Measurements from ENCODE around the gene KCNG2.

The KCNG2 gene

DNA sequence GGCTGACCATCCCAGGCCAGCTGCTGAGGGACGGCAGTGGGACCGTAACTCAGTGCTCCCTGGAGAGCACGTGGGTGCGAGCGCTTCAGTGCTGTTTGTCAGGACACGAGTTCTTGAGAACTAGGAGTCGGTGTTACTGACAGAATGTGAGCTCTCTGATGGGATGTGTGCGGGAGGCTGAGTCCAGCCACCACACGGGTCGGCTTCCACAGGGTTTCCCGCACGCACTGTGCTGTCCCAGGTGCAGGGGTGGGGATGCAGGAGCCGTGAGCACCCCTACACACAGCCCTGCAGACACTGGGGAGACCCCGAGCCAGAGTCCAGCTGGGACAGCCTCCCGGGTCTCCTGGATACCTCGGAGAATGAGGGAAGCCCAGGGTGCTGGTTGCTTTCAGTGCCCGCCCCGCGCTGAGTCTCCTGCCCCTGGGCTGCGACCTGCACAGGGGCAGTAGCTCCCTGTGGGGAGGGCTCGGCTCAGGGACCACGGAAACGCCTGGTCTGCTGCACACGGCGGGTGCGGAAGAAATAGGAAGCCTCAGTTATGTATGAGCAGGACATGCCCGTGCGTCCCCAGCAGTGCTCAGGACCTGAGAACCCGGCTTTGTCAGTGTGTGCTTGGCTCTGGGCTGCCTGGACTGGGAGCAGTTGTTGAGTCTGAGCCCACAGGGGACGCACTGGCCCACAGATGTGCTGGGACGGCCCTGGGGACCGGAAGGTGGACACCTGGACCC lies 71.2 kb downstream of the KCNG2 start:
- H3K27ac ChIP-seq, result no peak overlapping the region
- TF ChIP-seq, protein P1, sequence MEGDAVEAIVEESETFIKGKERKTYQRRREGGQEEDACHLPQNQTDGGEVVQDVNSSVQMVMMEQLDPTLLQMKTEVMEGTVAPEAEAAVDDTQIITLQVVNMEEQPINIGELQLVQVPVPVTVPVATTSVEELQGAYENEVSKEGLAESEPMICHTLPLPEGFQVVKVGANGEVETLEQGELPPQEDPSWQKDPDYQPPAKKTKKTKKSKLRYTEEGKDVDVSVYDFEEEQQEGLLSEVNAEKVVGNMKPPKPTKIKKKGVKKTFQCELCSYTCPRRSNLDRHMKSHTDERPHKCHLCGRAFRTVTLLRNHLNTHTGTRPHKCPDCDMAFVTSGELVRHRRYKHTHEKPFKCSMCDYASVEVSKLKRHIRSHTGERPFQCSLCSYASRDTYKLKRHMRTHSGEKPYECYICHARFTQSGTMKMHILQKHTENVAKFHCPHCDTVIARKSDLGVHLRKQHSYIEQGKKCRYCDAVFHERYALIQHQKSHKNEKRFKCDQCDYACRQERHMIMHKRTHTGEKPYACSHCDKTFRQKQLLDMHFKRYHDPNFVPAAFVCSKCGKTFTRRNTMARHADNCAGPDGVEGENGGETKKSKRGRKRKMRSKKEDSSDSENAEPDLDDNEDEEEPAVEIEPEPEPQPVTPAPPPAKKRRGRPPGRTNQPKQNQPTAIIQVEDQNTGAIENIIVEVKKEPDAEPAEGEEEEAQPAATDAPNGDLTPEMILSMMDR (conservative IDR thresholded peaks at IDR 0.05), result no peak
- no peak for TF ChIP-seq ZFX (IDR thresholded peaks at IDR 0.05)

DNA sequence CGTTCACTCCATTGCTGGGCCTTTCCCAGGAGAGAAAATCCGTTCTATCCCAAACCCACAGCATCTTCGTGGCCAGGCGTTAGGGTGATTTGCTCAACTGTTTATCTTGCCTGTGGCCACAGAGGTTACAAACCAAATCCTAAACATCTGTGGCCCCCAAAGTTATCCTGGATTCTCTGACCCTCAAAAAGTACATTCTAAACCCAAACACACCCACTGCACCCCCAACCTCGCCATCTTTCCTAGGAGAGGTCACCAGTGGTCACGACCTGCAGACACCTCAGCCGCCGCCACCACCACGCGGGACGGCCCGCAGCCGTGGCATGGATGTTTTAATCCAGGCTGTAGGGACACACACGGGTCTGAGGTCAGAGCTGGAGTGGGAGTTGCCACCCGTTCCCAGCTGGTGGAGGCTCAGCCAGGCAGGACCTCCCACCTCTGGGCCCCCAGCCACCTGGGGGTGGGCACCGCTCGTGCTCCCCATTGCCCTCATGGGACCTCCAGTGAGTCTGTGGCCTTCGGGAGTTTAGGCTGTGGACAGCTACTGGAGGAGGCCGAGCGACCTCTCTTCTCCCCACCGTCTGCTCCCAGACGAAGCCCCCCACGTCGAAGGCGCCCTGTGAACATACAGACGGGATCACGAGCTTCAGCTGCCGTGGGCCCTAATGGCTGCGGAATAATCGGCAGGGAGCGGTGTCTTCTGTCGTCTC lies 72.0 kb downstream of the KCNG2 start:
- H3K27ac ChIP-seq, result no peak overlapping the region

DNA sequence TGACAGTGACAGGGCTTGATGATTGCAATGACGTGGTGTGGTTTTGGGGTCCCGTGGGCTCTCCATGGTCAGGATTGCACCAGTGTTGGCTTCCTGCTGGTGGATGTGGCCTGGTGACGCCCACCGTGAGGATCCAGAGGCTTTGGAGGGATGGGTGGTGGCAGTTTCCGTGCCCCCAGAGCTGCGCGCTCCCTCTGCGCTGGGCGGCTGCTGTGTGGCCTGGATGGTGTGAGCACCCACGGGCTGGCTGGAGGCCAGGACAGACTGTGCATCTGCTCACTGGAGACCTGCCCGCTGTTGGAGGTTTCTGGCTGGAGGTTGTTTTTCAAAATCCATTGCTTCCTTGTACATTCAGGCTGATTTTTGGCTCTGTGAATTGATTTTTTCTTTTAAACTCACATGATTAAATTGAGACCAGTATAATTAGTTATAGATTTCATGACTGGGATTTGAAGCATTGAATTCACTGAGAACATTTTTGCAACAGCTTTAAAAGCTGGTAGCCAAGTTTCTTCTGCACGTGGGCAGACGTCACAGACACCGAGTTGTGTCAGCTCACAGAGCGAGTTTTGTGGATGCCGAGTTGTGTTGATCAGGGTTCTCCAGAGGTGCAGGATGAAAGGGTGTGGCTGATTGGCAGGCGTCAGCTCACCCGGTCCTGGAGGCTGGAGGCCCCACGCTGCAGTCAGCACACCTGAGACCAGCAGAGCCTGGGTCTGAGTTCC lies 72.7 kb downstream of the KCNG2 start:
- no peak for TF ChIP-seq ZFX (IDR thresholded peaks at IDR 0.05)
- TF ChIP-seq, protein P1 (conservative IDR thresholded peaks at IDR 0.05), result no peak

More for the DNA sequence above, 72.0 kb downstream of the KCNG2 start:
- TF ChIP-seq, protein P1 (conservative IDR thresholded peaks at IDR 0.05), result no peak
- TF ChIP-seq ZFX (IDR thresholded peaks at IDR 0.05), result no peak

DNA sequence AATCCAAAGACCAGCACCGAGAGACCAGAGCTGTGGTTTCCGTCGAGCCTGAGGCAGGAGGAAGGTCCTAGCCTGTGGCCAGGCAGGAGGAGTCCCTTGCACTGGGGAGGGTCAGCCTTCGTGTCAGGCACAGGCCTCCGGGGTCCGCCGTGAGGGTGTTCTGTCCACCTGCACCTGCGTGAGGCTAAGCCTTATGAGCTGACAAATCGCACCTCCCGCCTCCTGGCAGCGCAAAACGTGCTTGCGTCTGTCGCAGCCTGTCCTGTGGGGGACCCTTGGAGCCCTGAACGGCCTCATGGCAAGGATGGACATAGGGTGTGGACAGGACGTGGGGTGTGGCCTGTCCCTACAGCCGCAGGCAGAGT lies 73.3 kb downstream of the KCNG2 start:
- TF ChIP-seq ZFX (IDR thresholded peaks at IDR 0.05), result no peak
- TF ChIP-seq, protein P1 (conservative IDR thresholded peaks at IDR 0.05), result no peak
- H3K27ac ChIP-seq, result no peak overlapping the region

More for the DNA sequence above, 72.7 kb downstream of the KCNG2 start:
- no peak overlapping the region for H3K27ac ChIP-seq

DNA sequence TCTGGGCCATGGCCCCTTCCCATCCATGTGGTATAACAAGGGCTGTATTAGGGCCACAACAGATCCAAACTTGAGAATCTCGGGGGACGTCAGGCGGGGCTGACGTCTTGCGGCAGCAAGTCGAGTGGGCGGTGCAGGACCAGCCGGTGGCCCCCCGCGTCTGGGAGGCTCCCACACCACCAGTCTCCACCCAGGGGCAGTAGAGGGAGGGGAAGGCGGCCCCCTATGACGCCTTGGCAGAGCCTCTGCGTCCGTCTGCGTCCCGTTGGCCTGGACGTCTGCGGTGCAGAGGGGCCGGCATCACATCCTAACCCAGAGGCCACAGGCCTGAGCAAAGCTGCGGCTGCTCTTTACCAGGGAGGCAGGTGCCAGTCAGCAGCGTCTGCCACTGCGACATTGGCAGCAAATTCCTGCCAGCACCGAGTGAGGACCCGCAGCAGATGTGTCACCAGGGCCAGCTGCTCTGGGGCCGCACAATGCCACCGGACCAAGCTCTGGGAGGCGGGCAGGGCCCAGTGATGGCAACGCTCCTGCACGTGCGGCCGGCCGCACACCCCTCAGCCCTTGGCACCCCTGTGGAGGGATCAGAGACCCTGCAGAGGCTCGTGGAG lies 73.8 kb downstream of the KCNG2 start:
- TF ChIP-seq ZFX (IDR thresholded peaks at IDR 0.05), result no peak
- TF ChIP-seq, protein P1 (conservative IDR thresholded peaks at IDR 0.05), result no peak
- no peak overlapping the region for H3K27ac ChIP-seq

DNA sequence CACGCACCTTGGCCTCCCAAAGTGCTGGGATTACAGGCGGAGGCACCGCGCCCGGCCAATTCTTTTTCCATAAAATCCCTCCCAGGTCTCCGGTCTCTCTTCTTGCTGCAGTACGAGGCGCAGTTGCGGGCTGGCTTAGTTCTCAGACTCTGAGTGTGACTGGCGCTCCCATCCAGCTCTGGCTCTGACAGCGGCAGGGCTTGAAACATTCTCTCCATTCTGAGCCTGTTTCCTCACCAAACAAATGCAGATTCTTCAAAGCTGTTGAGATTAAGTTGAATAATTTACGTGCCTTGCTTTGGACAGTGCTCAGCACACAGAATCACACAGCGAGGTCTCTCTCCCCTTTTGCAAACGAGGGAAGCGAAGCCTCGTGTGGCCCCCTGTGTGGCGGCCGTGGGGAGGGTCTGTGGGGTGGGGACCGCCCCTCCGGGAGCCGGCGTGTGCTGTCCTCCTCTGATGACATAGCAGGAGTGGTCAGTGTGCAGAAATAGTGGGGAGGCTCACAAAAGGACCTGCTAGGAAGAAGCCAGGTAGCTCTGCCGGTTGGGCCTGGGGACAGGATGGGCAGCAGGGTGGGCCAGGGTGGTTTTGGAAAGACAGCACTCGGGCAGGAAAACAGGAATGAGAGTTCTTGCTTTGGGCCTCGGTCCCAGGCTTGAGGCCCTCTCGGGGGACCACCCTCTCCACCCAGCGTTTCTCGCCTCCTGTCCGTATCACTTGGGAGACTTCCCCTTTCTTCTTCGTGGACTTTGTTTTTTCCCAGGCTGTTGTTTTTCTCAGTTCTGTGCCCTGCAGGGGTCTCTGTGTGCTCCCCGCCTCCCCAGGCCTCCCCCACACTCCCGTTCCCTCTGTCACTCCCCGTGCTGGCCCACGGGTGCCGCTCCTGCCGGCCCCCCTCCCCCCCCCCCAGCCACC lies 75.0 kb downstream of the KCNG2 start:
- TF ChIP-seq, protein P1 (conservative IDR thresholded peaks at IDR 0.05), result no peak
- no peak for TF ChIP-seq ZFX (IDR thresholded peaks at IDR 0.05)
- H3K27ac ChIP-seq, result no peak overlapping the region
